B cell (primary cell): Measurements from ENCODE around the gene ZBP1.

Experiments used
- EZH2 ChIP-seq: IDR thresholded peaks from 2 replicates; pipeline ENCODE4 v1.6.1; 2012; ENCODE audit warnings: borderline replicate concordance, low read depth, mild to moderate bottlenecking, moderate library complexity, low read length; ENCODE audit not compliant: insufficient read depth, poor library complexity, severe bottlenecking
- TF ChIP-seq, protein P1 (sequence below): fragments of 200-600 bp; IDR thresholded peaks from one replicate; pipeline ENCODE4 v1.8.0; 2022; ENCODE audit warnings: antibody characterized with exemption, mild to moderate bottlenecking

DNA sequence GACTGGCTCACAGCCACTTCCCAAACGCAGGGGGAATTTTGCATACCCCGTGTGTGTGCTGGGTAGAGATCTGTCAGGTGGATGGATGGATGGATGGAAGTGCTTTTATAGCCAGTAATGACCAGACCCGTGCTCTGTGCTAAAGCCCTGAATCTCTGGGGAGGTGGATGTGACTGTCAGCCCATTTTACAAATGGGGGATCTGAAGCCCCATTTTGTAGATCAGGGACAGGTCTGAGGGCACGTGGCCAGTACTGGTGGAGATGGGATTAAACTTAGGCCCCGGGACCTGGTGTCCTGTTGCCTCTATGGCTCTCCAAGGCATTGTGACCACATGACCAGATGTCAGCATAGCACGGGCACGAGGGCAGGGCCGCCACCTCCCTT is 38.2 kb upstream of the ZBP1 start:
- TF ChIP-seq EZH2: no peak
- TF ChIP-seq, protein P1, sequence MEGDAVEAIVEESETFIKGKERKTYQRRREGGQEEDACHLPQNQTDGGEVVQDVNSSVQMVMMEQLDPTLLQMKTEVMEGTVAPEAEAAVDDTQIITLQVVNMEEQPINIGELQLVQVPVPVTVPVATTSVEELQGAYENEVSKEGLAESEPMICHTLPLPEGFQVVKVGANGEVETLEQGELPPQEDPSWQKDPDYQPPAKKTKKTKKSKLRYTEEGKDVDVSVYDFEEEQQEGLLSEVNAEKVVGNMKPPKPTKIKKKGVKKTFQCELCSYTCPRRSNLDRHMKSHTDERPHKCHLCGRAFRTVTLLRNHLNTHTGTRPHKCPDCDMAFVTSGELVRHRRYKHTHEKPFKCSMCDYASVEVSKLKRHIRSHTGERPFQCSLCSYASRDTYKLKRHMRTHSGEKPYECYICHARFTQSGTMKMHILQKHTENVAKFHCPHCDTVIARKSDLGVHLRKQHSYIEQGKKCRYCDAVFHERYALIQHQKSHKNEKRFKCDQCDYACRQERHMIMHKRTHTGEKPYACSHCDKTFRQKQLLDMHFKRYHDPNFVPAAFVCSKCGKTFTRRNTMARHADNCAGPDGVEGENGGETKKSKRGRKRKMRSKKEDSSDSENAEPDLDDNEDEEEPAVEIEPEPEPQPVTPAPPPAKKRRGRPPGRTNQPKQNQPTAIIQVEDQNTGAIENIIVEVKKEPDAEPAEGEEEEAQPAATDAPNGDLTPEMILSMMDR: no peak
